ENCODE results near the gene COX8A.

- TF ChIP-seq CTCF (IDR thresholded peaks at IDR 0.05; ENCODE audit: insufficient read depth, low read length, poor library complexity, severe bottlenecking) (no peak), EZH2phosphoT487 (conservative IDR thresholded peaks at IDR 0.05; ENCODE audit: low read length) (no peak)
These were observed 5.0 kb upstream of the COX8A start for GRCh38 chr11:63969461-63969860.

Measured in SU-DHL-6 (cell line).